Subcutaneous adipose tissue (tissue), 4 donors: ENCODE results near the gene LRP3. TPM values are rescaled to one million over a fixed set of nuclear protein-coding genes. Genes with fewer than 3 reads are reported as not detected.

ENCODE experiments used
- total RNA-seq, 4 donors: library from RNA; depleted of rRNA; stranded (reverse); fragments of >200 nt; gene quantifications; one replicate each; pipeline ENCODE4 v1.1.0, GENCODE V29; 2016
- TF ChIP-seq, protein P1 (sequence below): fragments of 450-650 bp; IDR thresholded peaks from one replicate; pipeline ENCODE4 v1.5.1; 2016; ENCODE audit warnings: low read depth, mild to moderate bottlenecking, control low read depth, antibody characterized with exemption, moderate library complexity

Gene LRP3
- total RNA-seq, 4 donors from 2014 or later: 15.0 to 40.3 (median 20.0) TPM

DNA sequence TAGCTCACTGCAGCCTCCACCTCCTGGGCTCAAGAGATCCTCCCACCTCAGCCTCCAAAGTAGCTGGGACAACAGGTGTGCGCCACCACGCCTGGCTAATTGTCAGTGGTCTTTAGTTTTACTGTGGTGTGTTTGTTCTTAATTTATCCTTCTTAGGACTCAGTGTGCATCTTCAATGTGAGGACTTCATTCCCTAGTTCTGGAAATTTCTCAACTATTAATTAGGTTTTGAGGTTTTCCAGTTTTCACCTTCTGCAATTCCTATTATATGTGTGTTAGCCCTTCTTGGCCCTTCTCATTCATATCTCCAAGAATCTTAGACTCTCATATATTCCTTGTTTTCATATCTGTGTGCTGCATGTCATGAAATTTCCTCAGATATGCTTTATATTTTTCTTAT is 63.7 kb downstream of the LRP3 start:
- TF ChIP-seq, protein P1, sequence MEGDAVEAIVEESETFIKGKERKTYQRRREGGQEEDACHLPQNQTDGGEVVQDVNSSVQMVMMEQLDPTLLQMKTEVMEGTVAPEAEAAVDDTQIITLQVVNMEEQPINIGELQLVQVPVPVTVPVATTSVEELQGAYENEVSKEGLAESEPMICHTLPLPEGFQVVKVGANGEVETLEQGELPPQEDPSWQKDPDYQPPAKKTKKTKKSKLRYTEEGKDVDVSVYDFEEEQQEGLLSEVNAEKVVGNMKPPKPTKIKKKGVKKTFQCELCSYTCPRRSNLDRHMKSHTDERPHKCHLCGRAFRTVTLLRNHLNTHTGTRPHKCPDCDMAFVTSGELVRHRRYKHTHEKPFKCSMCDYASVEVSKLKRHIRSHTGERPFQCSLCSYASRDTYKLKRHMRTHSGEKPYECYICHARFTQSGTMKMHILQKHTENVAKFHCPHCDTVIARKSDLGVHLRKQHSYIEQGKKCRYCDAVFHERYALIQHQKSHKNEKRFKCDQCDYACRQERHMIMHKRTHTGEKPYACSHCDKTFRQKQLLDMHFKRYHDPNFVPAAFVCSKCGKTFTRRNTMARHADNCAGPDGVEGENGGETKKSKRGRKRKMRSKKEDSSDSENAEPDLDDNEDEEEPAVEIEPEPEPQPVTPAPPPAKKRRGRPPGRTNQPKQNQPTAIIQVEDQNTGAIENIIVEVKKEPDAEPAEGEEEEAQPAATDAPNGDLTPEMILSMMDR: no peak

Other genes starting within 250 kb of the LRP3 start
- gene CEP89, start 222.4 kb upstream of the LRP3 start, total RNA-seq: 10 to 100 TPM in 3 of 4 donors, 1 to 10 TPM in 1; 9.9 to 14.3 (median 11.5) TPM
- gene FAAP24, start 222.1 kb upstream of the LRP3 start, total RNA-seq: 1 to 10 TPM in 3 of 4 donors, under 1 TPM in 1; 0.75 to 3.9 (median 2.3) TPM
- gene RHPN2, start 129.4 kb upstream of the LRP3 start, total RNA-seq: 1 to 10 TPM in 1 of 4 donors, under 1 TPM in 3; 0.66 to 2.7 (median 0.78) TPM
- 10 to 100 TPM in 2 of 4 donors, 1 to 10 TPM in 2; 6.5 to 14.0 (median 10.5) TPM for gene GPATCH1, start 113.1 kb upstream of the LRP3 start, total RNA-seq
- not detected for gene WDR88, start 62.2 kb upstream of the LRP3 start, total RNA-seq
- gene SLC7A10, start 31.5 kb downstream of the LRP3 start, total RNA-seq: 100 to 1,000 TPM in 1 of 4 donors, 10 to 100 TPM in 2, 1 to 10 TPM in 1; 1.5 to 130 (median 13.0) TPM
- 100 to 1,000 TPM; 114 to 646 (median 258) TPM for gene CEBPA, start 108.2 kb downstream of the LRP3 start, total RNA-seq
- gene CEBPG, start 179.4 kb downstream of the LRP3 start, total RNA-seq: 10 to 100 TPM; 24.6 to 37.9 (median 32.5) TPM